IPS-NIHi11 (cell line): ENCODE results near the gene CAMK2A.

Source experiments
- DNase-seq: peaks from one replicate; pipeline ENCODE4 v3.0.0; 2012; ENCODE audit warnings: mixed read lengths, low spot score

The CAMK2A gene

DNA sequence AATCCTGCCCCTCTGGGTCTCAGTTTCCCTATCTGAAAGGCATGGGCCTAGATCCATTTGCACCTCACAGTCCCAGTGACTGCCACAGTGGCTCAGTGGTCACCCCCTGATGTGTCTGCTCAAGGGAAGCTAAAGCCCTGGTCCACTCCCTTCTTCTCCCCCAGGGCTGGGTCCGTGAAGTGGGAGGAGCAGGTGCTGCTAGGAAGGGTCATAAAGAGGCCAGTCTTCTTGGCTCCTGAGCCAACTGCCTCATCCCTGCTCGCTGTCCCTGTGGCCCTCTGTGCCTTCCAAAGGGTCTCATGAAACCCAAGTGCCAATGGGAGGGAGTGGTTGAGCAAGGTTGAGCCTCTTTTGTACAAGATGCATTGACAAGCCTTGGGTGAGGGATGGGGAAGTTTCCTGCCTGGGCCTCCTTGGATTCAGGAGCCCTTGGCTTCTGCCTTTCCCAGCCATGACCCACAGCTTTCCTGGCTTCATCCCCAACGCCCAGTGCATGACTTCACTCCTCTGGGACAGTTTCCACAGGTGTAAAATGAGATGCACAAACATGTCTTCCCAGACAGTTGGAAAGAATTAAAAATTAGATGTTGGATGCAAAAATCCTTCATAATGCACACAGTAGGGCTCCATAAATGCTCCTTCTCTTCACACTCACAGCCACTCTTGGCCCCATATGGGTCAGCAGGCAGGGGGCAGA lies 101.3 kb downstream of the CAMK2A start:
- DNase-seq, result no peak

DNA sequence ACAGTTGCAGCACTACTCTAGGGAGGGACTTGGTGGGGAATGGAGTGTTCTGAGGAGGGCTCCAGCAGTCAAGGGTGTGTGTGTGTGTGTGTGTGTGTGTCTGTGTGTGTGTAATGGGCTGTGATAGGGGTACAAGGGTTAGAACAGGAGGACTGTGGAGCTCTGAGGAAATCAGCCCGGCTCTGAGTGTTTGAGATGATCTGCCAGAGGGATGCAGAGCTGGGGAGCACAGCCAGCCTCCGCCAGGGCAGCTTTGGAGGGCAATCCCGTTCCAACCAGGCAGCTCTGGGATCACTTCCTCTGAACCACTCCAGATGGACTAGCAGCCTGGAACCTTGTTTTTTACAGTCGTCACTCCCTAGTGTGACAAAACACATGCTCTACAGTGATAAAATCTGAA lies 102.7 kb downstream of the CAMK2A start:
- DNase-seq, result no peak

DNA sequence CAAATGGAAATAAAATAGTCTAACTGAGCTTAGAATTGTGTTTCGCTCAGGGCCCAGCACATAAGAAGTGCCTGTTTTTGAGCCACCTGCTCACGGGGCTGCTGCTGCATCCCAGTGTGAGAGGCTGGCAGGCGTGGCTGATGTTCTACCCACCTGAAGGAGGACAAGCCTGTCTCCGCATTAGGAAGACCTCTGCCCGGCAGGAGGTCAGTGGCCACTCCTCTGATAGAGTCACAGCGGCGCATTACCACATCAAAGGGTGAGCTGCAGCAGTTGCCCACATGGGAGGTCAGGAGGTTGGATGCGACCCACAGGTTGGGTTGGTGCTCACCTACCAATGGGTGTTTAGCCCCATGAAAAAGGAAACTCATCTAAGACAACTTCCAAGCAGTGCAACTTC lies 103.4 kb downstream of the CAMK2A start:
- peak; percentile 51 for DNase-seq

DNA sequence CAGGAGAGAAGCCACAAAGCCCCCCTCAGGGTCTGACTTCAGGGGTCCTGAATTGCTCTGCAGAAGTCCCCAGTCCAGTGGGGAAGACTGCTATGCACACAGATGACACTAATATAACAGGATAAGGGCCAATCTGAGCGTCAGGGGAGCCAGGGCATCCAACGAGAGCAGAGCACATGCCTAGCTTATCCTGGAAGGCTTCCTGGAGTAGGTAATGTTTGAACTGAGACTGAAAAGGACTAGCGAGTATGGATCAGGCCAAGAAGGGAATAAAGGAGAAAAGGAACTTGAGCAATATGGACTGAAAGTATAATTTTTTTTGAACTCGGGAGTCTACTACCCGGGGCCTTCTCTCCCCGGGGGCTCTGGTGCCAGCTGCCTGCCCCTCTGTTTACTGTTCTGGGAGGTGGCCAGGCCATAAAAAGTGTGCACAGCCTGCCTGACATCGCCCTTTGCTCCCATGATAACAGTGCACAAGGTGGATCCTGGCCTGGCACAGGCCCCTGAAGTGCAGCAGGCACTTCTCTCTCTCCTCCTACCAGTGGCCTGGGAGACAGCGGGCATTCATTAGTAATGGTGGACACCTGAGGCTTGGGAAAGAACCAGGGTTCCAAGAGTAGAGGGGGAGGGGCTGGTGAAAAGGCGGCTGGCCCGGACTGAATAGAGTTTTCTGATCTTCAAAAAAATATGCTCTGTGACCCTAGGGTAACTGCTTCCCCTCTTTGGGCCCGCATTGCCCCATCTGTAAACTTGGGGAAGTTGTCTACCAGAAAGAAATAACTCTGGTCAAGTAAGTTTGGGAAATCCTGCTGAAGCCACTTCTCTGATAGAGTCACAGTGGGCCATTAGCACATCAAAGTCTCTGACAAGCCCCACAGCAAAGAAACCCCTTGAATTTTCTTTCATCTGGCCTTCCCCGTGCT lies 104.3 kb downstream of the CAMK2A start:
- DNase-seq, result no peak

DNA sequence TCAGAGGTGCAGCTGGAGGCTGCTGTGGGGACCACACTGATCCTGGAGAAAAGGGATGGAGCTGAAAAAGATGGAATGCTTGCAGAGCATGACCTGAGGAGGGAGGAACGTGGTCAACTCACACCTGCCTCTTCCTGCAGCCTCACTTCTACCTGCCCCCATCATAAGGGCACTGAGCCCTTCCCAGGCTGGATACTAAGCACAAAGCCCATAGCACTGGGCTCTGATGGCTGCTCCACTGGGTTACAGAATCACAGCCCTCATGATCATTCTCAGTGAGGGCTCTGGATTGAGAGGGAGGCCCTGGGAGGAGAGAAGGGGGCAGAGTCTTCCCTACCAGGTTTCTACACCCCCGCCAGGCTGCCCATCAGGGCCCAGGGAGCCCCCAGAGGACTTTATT lies 105.6 kb downstream of the CAMK2A start:
- no peak for DNase-seq

DNA sequence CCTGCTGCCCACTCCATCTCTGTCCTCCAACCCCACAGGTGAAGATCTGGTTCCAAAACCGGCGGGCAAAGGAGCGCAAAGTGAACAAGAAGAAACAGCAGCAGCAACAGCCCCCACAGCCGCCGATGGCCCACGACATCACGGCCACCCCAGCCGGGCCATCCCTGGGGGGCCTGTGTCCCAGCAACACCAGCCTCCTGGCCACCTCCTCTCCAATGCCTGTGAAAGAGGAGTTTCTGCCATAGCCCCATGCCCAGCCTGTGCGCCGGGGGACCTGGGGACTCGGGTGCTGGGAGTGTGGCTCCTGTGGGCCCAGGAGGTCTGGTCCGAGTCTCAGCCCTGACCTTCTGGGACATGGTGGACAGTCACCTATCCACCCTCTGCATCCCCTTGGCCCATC lies 106.1 kb downstream of the CAMK2A start:
- DNase-seq, result no peak

DNA sequence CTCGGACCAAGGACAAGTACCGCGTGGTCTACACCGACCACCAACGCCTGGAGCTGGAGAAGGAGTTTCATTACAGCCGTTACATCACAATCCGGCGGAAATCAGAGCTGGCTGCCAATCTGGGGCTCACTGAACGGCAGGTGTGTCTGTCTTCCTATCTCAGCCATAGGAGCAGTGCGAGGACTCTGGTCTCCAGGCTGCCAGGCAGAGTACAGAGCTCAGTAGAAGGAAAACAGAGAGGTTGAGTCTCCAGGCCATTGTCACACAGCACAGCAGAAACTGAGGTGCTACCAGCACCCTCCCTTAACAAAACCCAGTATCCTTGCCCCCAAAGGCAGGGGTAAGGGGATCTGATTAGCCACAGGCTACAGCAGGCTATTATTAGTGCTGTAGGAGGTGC lies 106.8 kb downstream of the CAMK2A start:
- DNase-seq, result no peak

DNA sequence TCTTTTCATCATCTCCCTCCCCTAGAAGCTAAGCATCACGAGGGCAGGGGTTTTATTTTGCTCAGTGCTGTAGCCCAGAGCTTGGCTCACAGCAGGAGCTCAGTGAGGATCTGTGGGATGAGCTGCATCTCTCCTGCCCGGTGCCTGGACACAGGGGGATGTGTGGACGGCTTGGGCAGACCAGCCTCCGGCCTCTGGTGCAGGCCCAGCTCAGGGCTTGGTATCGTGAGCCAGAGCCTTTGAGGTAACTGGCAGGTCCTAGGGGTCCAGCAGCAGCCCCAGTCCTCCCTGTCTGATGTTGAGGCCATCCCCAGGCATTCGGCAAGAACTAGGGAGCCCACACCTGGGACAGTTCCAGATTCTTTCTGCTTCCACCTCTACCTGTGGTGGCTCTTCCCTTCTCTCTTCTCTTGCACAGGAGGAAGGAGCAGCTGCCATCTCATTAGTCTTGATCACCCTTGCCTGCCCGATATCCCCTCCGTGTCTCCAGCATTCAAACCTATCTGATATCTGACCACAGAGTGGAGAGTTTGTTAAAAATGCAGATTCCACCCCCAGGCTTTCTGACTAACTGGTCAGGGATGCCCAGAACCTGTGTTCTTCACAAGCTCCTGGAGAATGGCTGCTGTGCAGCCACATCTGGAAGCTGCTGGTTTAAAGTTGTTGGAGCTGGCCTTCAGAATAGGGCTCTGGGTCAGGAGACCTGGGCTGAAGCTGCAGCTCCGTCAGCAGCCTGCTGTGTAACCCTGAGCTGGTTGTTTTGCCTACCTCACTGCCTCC lies 107.6 kb downstream of the CAMK2A start:
- DNase-seq, result no peak

DNA sequence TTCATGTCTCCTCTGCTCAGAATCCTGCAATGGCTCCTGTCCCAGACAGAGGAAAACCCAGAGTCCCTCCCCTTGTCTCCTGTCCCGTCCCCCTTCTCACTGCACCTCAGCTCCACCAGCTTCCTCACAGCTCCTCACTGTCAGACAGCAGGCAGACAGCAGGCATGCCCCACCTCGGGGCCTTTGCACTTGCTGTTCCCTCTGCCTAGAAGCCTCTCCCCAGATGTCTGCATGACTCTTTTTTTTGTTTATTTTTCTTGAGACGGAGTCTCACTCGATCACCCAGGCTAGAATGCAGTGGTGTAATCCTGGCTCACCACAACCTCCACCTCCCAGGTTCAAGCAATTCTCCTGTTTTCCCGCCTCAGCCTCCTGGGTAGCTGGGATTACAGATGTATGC lies 108.5 kb downstream of the CAMK2A start:
- no peak for DNase-seq

DNA sequence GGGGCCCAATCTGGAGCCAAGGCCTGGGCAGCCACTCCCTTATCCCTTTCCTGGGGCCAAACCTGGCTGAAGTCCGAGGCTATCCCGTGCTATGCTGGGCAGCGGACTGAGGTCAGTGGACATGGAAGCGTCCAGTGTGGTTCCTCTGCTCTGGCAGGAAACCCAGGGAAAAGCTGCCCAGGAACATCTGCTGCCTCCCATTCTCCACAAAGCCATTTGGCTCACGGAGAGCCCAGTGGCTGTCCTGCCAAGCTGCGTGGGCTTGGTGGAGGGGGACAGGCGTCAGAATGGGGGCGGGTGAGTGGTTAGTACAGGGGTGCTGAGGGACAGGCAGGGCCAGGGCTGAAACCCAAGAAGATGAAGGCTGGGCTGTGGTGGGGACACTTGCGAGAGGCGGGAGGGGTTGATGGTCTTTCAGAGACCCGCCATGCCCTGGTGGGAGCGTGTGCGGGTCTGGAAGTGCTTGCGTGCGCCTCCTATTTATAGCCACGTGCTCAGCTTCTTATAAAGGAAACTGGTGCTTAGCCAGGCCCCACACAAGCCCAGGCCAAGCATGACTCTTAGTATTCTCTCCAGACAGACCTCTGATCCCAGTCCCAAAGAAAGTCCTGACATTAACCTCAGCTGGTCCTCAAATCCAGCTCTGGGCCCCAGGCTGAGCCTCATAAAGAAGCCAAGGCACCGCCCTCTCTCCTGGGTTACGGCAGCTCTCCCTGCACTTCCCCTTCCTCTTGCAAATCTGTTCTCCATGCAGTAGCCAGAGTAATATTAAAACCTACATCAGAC lies 109.1 kb downstream of the CAMK2A start:
- no peak for DNase-seq

DNA sequence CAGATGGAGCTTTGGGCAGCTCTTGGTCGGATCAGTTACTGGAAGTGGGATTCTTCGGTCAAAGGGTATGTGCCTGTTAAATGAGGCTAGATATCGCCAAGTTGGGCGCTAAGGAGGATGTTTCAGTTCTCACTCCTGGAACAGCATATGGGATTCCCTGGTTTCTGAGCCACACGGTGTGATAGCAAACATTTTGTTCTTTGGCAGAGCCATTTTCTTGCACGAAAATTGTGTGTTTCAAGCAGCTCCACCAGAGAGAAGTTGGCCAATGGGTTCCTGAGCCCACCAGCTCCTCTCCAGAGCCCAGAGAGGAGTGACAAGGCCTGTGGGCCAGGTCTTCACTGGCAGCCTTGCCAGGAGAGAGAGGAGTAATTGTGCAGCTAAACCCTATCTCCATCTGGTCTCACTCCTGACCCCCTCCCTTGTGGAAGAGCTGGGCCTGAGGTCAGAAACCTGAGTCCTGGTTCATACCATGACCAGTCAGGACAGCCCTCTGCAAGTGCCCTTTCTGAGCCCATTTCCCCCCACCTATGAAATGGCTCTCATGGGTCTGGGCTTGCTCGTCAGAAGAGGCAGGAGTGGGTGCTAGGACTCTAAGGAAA lies 110.5 kb downstream of the CAMK2A start:
- no peak for DNase-seq

DNA sequence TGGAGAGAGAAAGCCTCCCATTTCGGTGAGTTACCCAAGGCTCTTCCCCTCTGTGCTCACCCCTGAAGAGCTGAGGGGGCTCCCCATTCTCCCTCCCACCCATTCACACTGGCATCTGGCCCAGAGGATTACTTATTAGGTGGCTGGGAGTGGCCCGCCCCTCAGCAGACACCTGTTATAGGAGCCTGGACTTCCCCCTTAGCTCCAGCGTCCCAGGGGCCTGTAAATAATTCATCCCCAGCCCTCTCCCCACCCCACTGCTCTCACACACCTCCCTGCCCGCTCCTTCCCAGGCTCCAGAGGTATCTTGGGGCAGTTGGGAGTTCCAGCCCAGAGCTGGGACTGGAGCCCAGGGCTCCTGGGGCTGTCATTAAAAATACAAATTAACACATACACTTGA lies 111.3 kb downstream of the CAMK2A start:
- no peak for DNase-seq

DNA sequence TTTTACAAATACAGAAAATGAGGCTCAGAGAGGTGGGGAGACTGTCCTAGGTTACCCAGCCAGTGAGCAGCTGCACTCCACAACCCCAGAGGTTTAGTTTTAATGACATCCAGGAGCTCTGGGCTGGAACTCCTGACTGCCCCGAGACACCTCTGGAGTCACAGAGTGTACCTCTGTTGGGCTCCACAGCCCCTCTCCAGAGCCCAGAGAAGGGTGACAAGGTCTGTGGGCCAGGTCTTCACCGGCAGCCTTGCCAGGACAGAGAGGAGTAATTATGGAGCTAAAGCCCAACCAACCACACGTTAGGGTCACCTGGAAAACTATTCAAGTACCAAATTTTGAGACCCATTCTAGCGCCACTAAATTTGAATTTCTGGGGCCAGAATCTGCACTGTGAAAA lies 111.9 kb downstream of the CAMK2A start:
- no peak for DNase-seq

DNA sequence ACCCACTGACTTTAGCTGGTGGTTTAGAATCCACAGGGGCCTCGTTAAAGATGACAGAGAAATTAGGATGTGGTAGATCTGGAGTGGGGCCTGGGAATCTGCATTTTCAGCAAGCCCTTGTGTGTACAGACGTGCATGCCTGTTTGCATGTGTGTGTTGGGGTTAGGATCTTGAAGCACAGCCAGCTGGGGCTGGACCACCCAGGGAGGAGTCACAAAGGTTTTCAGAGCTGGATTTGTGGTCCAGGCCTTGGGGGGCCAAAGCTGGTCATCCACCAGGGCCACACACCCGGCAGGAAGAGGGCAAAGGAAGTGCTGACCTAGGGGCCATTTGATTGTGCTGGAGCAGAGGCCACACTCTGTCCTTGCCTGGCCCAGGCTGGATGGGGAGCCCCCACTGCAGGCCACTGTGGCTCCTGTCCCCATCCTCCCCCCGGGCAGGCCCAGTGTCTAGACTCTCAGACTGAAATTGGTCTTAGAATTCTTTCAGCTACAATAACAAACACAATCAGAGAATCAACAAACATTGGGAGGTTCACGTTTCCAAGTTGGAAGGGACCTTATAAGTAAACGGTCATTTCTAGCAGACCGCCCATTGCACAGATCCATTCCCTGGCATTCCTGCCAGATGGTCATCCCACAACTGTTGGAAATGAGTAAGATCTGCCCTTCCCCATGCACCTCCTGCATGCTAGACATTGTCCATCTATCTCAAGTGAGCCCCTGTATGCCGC lies 112.7 kb downstream of the CAMK2A start:
- DNase-seq, result no peak

DNA sequence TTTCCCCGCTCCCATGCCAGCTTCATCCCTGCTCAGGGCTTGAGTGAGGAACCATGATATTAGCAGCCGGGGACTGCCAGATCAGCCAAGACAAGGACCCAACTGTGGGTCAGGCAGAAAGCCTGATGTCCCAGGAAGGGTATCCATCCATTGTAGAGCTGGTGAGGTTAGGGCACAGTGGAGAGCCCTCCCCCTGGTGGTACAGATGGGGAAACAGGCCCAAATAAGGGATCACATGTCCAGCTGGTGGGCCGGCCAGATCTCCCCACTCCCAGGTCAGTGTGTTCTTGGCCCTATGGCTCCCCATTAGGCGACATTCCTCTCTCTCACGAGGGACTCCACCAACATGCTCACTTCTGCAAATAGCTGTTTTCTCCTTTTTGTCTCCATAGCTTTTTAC lies 114.0 kb downstream of the CAMK2A start:
- DNase-seq, result peak; percentile 89

DNA sequence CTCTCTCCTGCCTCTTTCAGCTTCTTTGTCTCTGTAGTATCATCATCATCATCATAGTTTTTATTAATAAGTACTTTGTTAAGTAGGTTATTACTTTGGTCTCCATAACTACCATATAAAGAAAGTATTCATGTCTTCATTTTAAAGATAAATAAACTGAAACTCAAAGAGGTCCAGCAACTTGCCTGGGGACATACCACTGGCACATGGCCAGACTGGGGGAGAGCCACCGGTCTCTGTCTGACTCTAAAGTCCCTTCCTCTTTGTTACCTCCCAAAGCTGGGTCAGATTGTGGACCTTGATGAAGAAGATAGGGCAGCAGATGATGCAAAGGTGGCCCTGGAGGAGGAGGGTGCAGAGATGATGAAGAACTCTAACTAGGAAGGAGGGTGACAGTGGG lies 114.5 kb downstream of the CAMK2A start:
- no peak for DNase-seq

DNA sequence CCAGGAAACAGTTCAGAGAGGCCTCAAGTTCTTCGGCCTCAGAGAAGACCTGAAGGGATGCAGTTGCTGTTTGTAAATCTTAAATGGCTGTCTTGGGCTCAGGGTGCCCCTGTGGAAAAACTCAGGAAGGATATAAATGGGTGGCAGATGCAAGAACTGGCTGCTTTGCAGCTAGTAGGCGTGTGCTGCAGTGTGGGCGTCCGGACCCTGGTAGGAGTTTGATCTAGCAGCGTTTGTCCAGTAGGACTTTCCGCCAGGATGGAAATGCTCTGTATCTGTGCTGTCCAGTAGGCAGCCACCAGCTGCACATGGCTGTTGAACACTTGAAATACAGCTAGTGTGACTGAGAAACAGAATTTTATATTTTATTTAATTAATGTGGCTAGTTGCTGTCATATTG lies 115.3 kb downstream of the CAMK2A start:
- DNase-seq, result no peak

DNA sequence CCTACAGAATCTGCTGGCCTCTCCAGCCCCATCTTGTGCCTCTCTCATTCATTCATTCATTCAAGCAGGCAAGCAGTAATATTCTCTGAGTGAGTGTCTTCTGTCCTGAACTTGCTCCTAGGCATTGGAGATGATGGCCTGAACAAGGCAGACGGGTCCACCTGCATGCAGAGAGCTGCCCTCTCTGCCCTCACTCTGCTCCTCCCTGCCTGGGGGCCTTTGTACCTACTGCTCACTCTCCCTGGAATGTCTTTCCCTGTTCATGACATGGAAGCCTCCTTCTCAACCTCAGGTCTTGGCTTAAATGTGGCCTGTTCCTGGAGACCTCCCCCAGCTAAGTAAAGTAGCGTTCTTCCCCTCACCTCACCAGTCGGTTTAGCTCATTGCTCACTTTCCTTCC lies 116.4 kb downstream of the CAMK2A start:
- DNase-seq, result no peak

DNA sequence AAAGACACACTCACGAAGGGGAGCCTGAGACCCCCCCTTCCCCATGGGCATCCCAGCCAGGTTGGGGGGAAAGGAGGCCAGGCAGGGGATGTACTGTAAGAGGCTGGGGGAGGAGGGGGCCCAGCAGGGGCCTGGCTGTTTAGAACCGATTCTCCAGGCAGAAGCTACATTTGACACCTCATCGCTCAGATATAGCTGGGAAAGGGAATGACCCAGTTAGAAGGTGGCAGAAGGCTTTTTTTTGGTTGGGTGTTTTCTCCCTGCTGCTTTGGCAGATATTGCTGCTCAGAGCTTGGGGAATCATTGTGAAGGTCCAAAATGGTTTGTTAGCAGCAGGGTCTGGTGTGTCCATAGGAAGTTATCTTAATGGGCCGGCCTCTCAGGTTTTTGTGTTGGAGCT lies 117.0 kb downstream of the CAMK2A start:
- no peak for DNase-seq

DNA sequence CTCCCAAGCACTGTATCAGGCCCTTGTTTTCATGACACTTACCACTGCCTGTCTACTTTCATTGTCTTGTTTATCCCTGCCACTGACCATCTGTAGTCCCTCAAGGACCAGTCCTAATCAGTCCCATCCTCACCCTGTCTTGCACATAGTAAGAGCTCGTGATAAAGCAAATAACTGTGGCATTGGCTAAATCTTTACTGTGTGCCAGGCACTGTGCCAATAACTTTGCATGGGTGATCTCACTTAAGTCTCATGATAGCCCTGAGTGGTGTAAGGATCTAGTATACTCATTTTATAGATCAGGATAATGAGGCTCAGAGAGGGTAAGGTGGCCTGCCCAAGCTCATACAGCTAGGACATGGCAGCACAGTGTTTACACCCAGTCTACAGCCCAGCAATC lies 117.4 kb downstream of the CAMK2A start:
- no peak for DNase-seq
